GM18508 (cell line): ENCODE measurements around the gene NOL8.

Experiments
- ATAC-seq: cut with Tn5 transposase; IDR thresholded peaks from one replicate; pipeline ENCODE4 v1.9.1; 2021; ENCODE audit warnings: moderate number of reproducible peaks; ENCODE audit not compliant: insufficient read depth, unreplicated experiment

Gene NOL8

DNA sequence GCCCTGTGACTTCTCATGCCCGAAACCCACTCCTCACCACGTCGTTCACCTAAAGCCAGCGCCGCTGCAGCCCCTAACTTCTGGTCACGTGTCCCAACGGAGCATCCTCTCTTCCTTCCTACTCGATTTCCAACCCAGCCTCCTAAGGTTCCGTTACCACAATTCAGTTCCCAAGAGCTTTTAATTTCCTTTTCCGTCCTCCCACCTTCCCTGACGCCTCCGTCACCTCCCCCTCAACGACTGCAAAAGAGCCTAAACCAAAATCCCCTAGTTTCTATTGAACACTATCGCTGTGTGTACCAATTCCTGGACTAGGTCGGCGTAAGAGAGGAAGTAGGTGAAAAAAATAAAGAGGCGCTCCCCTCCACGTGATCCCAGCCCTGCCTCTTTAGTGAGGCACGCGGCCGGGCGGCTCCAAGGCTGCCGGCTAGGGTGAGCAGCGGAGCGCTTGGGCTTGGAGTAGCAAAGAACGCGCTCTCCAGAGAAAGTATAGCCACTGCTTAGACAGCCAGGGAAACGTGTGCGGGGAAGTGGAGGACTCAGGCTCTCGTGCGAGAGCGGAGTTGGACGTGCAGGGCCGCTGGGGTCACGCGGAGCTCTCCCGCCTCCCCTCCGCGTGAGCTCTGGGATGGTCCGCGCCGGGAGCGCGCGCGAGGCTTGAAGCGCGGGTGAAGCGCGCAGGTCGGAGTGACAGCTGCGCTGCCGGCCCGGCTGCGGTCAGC is at the start of gene NOL8, which contains the start of gene CENPP:
NOL8 (minus strand) TSS at position 82 of the 722 bp plus-strand sequence. CDS start 1,189 bp downstream, outside the sequence.
CENPP (plus strand) TSS at position 685 of the 722 bp plus-strand sequence.
- peak; percentile 81 for ATAC-seq

DNA sequence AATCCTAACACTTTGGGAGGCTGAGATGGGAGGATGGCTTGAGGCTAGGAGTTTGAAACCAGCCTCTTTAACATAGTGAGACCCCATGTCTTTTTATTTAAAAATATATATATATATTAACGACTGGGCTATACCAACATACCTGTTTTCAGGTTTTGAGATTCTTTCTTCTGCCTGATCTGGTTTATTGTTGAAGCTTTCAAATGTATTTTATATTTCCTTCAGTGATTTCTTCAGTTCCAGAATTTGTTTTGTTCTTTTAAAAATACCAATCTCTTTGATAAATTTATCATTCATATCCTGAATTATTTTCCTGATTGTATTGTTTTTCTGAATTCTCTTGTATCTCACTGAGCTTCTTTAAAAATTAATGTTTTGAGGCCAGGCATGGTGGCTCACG is 48.0 kb upstream of the NOL8 start:
- no peak for ATAC-seq

DNA sequence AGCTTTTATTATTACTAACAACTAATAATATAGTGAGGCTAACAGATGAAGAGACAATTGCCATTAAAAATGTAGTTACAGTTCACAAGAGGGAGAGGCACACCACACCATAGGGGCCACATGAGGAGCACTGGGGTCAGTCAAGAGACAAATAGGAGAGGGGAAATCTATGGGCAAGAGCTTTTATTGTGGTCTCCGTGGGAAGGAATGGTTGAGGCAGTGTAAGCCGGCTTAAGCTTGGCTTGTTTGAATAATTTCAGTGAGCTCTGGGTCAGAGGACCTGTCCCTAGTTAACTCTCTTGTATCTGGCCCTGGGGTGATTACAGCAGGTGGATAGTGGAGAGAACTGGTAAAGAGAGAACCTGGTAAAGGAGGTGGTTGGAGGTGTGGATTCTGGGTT is 43.9 kb upstream of the NOL8 start:
- ATAC-seq, result no peak

DNA sequence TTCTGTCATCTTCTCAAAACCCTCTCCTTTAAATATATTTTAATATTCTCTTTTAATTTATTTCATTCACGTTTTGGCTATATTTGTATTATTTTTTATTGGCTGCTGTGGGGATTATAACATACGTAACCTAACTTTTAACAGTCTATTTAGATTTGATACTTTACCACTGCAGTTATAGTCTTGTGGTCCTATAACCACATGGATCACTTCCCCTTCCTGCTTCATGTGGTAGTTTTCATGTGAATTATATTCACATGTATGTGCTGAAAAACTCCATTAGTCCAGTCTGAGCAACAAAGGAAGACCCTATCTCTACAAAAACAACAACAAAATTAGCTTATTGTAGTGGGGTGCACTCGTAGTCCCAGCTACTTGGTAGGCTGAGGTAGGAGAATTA is 34.9 kb upstream of the NOL8 start:
- no peak for ATAC-seq

DNA sequence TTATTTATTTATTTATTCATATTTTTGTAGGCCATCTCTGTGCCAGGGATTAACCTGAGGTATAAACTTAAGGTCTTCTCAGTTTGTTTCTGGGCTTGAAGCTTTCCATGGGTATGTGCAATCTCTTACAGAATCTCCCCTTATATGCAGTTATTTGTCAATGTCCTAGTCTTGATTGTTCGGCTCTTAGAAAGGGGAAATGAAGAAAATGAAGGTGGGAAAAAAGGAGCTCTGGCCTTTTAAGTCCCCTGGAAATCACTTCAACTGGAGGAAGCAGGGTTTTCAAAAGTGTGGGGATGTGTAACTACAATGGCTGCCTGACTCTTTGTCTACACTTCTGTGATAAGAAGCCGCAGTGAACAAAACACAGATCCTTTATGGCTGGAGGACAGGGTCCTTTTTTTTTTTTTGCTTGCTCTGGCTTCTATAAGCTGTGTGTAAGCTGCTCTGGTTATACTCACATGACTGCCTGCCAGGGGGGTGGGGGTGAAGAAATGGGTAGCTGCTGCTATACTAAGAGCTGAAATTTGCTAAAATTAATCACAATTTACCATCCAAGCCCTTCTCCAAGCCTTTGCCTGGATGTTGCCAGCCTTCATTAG is 34.3 kb upstream of the NOL8 start:
- no peak for ATAC-seq

DNA sequence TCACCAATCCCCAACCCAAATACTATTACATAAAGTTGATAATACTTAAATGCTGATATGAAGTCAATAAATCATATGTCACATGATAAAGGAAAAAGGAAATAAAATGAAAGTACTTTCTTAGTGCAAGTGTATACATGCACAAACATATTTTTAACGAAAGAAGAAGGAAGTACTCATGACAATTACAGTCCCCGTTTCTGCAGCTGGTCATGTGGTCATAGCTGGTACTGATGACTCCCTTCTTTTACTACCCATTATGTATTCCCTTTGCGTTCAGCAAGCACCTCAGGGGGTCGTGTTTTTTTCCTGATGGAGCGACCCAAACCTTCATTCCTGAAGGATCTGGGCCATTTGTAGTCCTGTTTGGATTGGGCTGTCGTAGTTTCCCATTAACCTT is 27.9 kb upstream of the NOL8 start:
- no peak for ATAC-seq

DNA sequence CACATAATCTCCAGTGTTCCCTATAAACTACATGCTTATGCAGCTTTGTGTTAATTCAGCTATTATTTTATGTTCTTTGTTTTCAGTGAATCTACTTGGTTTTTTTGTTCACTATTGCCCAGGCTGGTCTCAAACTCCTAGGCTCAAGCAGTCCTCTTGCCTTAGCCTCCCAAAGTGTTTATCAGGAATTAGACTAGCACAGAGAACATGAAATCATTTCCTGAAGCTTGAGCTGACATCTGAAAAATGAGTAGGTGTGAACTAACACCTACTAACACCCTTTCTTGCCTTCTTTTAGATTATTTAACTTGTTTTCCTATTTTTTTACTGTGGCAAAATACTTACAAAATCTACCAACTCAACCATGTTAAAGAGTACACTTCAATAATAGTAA is 25.6 kb upstream of the NOL8 start:
- no peak for ATAC-seq

DNA sequence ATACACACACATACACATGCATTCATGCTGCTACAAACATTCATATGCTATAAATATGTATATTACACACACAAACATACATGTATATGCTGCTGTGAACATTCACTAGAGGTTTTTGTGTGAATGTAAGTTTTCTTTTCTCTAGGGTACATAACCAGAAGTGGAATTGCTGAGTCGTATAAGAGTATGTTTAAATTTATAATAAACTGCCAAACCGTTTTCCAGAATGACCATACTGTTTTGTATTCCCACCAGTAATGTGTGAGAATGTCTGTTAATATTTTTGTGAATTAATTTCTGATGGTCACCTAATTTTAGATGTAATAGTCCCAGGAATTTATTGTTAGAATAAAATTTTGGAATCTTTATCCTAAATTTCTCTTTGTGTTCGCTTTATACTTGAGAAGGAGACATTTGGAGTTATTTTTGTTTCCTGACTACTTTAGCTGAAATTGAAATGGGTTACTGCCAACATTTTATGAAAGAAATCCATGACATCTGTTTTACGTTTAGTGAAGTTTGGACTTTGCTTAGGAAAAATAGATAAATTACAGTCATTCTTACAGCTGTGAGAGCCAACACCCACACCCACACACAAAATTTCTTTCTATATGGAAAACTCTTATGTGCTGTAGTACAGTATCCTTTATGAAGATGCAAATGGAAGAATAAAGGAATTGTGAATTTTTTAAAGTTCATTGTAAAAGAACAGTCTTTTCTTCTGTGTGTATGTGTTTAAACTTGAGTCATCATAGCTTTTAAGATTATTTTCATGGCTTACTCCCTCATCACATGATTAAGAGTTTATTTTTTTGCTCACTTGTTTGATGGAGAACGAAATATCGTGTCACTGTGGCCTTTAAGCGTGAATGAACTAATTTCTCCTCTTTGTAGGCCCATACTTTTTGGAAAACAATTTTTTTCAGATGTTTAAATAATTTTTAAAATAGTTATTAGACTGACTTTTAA is 24.9 kb upstream of the NOL8 start:
- no peak for ATAC-seq

DNA sequence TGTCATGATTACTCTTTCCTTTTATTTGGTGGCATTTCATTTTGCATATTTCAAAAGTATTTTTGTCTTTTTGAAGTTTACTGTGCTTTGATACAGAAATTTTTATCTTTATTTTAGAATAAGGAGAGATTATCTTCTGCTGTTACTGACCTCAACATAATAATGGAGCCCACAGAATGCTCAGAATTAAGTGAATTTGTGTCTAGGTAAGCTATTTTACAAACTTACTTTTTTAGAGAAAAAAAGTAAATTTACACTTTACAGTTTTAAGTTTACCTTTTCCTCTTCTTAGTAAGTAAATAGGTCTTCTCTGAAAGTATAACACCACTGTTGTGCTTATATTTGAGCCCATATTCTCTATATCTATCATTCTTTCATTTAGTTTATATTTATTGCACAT is 20.4 kb upstream of the NOL8 start:
- no peak for ATAC-seq

DNA sequence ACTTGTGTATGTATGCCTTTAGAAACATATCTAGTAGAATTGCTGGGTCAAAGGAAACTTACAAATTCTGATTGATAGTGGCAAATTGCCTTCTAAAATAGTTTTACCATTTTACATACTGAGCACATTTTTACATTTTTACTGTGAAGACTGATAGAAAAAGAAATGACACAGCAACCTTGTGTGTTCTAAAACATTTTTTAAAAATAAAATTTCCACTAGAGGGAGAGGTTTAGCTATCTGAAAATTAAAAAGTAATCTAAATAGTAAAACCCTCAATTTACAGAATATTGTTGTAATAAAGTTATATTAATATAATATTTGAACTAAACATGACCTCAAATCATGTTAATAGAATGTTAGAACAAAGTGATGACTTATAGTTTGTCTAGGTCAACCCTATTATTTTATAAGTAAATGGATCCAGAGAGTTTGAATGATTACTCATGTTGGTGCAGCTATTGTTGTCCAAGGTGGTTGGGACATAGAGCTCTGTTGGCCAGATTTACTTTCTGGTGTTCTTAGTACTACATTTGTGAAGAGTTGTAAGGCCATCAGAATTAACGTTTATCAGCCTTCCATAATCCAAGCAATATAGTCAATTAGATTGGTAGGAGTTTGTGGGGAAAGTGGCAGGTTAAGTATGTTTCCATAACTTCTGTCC is 17.8 kb upstream of the NOL8 start:
- no peak for ATAC-seq

DNA sequence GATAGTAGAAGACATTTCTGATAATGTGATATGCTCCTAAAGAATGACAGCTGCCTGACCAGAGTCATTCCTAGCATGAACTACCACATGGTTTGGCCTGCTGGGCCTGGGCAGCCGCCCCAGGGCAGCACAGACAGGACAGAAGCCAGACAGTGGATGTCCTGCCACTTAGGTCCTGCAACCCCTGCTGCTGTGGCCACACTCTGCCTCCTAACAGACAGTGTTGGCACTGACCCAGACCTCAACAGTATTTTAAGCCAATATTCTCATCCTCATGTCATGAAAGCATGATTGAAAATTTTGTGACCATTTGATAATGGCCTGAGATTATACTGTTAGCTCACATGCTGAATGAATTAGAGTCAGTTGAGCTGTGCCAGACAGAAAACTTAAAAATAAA is 16.4 kb upstream of the NOL8 start:
- no peak for ATAC-seq

DNA sequence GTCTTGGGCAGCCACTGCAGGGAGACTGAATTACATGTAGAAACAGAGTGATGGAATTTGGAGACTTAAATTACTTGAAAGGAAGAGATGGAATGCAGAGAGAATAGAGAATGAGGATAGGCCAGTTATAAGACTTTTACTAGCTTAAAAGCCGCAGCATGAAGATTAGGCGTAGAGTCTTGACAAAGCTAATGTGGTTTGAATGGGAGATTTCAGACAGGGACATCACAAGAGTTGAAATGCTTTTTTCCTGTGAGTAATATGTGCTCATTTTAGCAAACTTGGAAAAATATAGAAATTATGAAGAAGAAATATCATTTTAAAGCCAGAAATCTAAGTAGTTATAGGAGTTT is 8.1 kb upstream of the NOL8 start:
- ATAC-seq, result no peak

DNA sequence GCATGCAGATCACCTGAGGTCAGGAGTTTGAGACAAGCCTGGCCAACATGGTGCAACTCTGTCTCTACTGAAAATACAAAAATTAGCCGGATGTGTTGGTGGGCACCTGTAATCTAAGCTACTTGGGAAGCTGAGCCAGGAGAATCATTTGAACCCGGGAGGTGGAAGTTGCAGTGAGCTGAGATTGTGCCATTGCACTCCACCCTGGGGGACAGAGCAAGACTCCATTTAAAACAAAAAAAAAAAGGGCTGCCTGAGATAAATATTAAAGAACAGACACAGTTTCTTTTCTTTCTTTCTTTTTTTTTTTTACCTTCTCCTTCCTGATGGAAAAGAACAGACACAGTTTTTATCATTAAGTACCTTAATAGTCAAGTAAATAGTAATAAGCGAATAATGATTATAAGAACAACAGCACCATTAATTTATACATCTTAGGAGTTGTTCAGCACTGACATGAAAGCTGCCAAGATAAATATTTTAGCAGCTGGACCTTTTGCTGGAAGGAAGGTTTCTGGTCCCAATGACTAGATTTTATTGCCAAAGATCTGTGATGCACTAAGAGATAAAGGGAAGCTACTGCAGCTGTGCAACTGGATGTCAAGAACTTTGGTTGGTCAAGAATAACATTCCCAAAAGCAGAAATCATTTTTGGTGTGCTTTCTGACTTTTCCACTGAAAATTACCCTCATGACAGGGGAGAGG is 7.6 kb upstream of the NOL8 start:
- ATAC-seq, result no peak

DNA sequence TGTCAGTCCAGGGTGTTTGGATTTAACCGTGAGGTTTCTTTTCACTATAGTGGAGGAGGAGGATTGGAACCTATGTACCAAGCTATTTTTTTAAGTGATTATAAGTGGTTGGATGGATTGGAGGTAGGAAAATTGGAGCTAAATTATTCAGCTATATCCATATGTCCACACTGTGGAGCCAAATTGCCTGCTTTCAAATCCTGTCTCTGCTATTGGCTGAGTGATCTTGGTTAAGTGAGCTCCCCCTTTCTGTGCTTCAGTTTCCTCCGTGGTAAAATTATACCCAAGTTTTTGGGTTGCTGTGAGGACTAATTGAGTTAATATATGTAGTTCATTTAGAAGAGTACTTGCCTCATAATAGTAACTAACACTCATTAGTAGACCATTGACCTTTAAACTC is 3.1 kb upstream of the NOL8 start:
- no peak for ATAC-seq

DNA sequence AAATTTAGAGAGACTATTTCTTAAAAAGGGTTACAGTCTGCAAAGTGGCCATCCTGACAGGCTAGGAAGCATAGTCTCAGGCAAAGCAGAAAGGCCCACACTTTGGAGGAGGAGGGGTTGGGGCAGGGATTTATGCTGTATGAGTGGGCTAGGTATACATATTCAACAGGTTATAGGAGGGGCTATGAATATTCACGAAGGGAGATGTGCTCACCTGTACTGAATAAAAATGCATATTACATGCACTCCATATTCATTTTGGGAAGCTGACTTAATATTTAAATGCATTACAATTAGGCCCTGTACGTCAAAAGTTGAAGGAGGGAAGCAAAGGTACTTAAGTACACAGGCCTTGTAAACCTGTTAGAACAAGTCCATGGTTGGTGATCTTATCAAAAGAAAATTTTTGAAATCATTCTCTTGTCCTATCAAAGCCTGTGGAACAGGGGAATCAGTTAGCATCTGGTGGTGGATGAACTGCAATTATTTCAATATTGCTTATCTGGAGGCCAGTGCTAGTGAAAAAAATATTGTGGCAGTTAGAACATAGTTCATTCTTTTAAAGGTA is 2.2 kb upstream of the NOL8 start:
- ATAC-seq, result no peak

DNA sequence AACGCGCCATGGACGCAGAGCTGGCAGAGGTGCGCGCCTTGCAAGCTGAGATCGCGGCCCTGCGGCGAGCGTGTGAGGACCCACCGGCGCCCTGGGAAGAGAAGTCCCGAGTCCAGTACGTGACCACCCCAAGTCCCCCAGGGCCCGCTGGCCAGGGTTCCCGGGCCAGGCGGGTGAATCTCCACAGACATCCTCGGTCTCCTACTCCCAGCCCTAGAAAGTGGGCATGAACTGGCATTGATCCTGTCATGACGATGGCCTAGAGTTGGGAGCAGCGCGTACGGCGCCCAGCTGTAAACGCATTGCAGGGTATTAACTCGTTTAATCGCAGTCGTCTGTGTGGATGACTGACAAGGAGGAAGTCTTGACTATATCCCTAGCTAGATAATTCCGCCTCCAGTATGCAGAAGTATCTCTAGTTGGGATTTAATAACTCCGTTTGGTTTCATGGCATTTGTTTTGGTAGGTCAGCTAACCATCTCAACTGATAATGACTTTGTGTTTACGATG is 896 bp upstream of the NOL8 start:
- no peak for ATAC-seq

DNA sequence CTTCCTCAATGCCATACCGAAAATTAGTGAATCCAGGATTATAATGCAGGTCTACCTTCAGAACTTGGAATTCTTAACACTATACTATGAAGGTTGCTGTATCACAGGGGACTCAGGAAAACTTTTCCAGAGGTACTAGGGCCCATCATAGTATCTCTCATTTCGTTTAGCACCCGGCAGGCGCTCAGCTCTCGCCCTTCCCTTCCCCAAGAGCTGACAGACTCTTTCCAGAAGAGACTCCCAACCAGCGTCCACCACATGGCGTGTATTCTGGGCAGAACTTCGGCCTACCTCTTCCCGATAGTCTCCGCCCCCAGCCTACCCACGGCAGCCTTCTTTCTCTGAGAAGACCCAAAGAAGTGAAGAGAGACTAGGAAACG is 271 bp downstream of the NOL8 start:
- peak; percentile 6 for ATAC-seq

DNA sequence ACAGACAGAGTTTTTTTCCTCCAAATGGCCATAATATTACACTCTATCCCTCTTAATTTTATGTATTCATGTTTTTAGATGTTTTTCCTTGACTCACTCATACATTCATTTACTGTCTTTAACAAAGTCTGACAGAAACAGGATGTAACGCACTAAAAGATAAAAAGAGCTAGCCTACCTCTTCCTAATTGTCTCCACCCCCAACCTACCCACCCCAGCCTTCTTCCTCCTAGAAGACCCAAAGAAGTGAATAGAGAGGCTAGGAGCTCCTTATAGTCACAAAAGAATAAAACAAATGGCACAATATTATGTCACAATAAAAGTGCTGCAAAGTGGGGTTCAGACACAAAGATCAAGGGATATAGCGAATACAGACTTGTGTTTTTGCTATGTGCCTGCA is 719 bp downstream of the NOL8 start:
- ATAC-seq, result no peak

DNA sequence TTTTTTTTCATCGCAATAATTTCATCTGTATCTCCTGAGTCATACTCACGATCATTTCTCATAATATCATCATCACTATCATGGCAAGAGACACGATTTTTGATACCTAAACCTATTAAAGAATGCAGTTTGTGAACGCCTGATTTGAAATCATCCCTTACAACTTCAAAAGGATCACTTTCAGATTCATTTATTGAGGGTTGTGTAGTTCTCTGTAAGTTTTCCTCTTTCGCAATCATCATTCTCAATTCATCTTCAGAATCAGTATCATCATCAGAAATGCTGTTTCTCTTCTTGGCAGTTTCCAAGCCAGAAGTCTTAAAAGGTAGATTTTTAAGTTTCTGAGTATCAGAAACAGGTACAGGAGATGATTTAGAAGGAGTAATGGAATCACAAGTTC is 9.7 kb downstream of the NOL8 start:
- no peak for ATAC-seq

DNA sequence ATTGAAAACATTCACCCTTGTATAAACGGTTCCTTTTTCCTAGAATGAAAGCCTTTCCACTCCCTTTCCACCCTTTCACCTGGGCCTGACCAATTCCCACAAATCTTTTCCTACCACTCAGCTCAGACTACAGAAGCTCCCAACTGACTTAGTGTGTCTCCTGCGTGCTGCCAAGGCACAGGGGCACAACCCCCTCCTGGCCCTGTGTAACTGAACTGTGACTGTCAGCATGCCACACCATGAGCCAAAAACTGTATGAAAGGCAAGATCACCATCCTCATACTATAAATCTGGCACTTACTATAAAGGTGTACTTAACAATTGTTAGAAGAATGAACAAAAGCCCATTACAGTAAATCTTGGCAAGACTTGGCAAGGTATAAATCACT is 11.5 kb downstream of the NOL8 start:
- ATAC-seq, result no peak
